ENCODE measurements around the gene FRMPD4.

The FRMPD4 gene

DNA sequence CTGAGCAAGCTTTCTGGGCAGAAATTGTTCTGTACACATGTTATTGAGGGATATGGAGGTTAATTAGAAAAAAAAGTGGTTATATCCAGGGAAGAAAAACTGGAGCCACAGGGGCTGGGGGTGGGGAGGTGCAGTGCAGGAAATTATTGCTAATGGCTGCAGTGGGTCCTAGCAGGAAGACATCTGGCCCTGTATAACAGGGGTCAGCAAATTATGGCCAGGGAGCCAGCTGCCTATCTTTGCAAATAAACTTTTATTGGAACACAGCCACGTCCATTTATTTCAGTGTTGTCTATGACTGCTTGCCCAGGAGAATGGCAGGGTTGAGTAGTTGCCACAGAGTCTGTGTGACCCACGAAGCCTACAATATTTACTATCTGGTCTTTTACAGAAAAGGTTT is 629.6 kb downstream of the FRMPD4 start:
- DNase-seq (ENCODE audit: extremely low spot score) = no peak
- no peak for TF ChIP-seq BHLHE40 (IDR thresholded peaks at IDR 0.05; ENCODE audit: borderline replicate concordance)
- TF ChIP-seq FOXK2 (IDR thresholded peaks at IDR 0.05) = no peak
- no peak for TF ChIP-seq HDGF (IDR thresholded peaks at IDR 0.05; ENCODE audit: borderline replicate concordance)
- no peak for TF ChIP-seq TARDBP (IDR thresholded peaks at IDR 0.05)
- TF ChIP-seq FOXM1 (IDR thresholded peaks at IDR 0.05; ENCODE audit: borderline replicate concordance) = no peak
- TF ChIP-seq L3MBTL2 (conservative IDR thresholded peaks at IDR 0.05) = no peak
- no peak for TF ChIP-seq CTBP1 (IDR thresholded peaks at IDR 0.05; ENCODE audit: borderline replicate concordance)
- TF ChIP-seq, protein P1, sequence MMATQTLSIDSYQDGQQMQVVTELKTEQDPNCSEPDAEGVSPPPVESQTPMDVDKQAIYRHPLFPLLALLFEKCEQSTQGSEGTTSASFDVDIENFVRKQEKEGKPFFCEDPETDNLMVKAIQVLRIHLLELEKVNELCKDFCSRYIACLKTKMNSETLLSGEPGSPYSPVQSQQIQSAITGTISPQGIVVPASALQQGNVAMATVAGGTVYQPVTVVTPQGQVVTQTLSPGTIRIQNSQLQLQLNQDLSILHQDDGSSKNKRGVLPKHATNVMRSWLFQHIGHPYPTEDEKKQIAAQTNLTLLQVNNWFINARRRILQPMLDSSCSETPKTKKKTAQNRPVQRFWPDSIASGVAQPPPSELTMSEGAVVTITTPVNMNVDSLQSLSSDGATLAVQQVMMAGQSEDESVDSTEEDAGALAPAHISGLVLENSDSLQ (IDR thresholded peaks at IDR 0.05) = no peak
- no peak for TF ChIP-seq NFRKB (IDR thresholded peaks at IDR 0.05)
- no peak for TF ChIP-seq SP1 (IDR thresholded peaks at IDR 0.05)
- no peak for TF ChIP-seq SUZ12 (IDR thresholded peaks at IDR 0.05)
- no peak for TF ChIP-seq ARNT (IDR thresholded peaks at IDR 0.05)
- no peak for TF ChIP-seq LEF1 (IDR thresholded peaks at IDR 0.05; ENCODE audit: borderline replicate concordance)
- TF ChIP-seq FOXA1 (IDR thresholded peaks at IDR 0.05) = no peak
- no peak for TF ChIP-seq ZNF384 (IDR thresholded peaks at IDR 0.05)
- TF ChIP-seq ELF4 (IDR thresholded peaks at IDR 0.05) = no peak
- ChIA-PET CTCF (interaction anchor here (0.7 kb wide), 1 partner anchor 345 kb away, joined by 3 read pairs; no protein-coding TSS in a partner anchor), POLR2A (no interaction called here)

- no peak for DNase-seq (ENCODE audit: extremely low spot score)
- CTCF ChIA-PET = interaction anchor here (0.7 kb wide), 1 partner anchor 345 kb away, joined by 3 read pairs; no protein-coding TSS in a partner anchor
- TF ChIP-seq FOXK2 (IDR thresholded peaks at IDR 0.05) (no peak), L3MBTL2 (conservative IDR thresholded peaks at IDR 0.05) (no peak), TARDBP (IDR thresholded peaks at IDR 0.05) (no peak), FOXA1 (IDR thresholded peaks at IDR 0.05) (no peak), ARNT (IDR thresholded peaks at IDR 0.05) (no peak), BHLHE40 (IDR thresholded peaks at IDR 0.05; ENCODE audit: borderline replicate concordance) (no peak), CTBP1 (IDR thresholded peaks at IDR 0.05; ENCODE audit: borderline replicate concordance) (no peak), SUZ12 (IDR thresholded peaks at IDR 0.05) (no peak), LEF1 (IDR thresholded peaks at IDR 0.05; ENCODE audit: borderline replicate concordance) (no peak)
- TF ChIP-seq, protein P1 (IDR thresholded peaks at IDR 0.05) = no peak
- POLR2A ChIA-PET = no interaction called here
These were observed 630.2 kb downstream of the FRMPD4 start for GRCh38 chrX:12768491-12768890.

GRCh38 chrX:12770440-12770839 is 632.2 kb downstream of the FRMPD4 start:
- peak; percentile 17 for DNase-seq (ENCODE audit: extremely low spot score)

DNA sequence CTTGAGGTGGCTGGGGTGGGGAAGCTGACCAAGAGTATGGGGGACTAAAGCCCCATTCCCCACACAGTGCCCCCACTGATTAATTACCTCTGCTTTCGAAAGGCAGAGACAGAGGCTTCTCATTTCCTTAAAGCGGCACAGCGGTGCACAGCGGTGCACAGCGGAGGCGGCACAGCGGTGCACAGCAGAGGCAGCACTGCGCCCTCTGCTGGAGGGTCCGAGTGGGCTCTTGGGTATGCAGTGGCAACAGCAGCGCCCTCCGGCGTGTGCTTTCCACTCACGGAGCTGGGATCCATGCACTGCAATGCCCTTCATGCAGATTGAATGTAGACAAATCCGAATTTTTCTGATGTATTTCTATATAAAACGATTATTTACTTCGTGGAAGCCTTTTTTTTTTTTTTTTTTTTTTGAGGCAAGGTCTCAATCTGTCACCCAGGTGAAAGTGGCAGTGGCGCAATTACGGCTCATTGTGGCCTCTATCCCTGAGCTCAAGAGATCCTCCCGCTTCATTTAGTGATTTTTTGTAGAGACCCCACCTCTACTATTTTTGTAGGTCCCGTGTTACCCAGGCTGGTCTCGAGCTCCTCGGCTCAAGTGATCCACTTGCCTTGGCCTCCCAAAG is 633.3 kb downstream of the FRMPD4 start:
- no peak for TF ChIP-seq NFRKB (IDR thresholded peaks at IDR 0.05)
- TF ChIP-seq SP1 (IDR thresholded peaks at IDR 0.05) = no peak
- TF ChIP-seq BHLHE40 (IDR thresholded peaks at IDR 0.05; ENCODE audit: borderline replicate concordance) = no peak
- no peak for TF ChIP-seq HDGF (IDR thresholded peaks at IDR 0.05; ENCODE audit: borderline replicate concordance)
- TF ChIP-seq SUZ12 (IDR thresholded peaks at IDR 0.05) = no peak
- no peak for TF ChIP-seq FOXA1 (IDR thresholded peaks at IDR 0.05)
- TF ChIP-seq, protein P1 (IDR thresholded peaks at IDR 0.05) = no peak
- no peak for TF ChIP-seq ZNF384 (IDR thresholded peaks at IDR 0.05)
- no peak for TF ChIP-seq LEF1 (IDR thresholded peaks at IDR 0.05; ENCODE audit: borderline replicate concordance)
- no peak for TF ChIP-seq FOXM1 (IDR thresholded peaks at IDR 0.05; ENCODE audit: borderline replicate concordance)
- no peak for TF ChIP-seq CTBP1 (IDR thresholded peaks at IDR 0.05; ENCODE audit: borderline replicate concordance)
- TF ChIP-seq L3MBTL2 (conservative IDR thresholded peaks at IDR 0.05) = no peak
- TF ChIP-seq ELF4 (IDR thresholded peaks at IDR 0.05) = no peak
- CTCF ChIA-PET = interaction anchor here (0.6 to 1.6 kb wide), 14 partner anchors 9 to 176 kb away, joined by 3 to 11 read pairs (median 3); partner anchors contain the start of gene PRPS2
- POLR2A ChIA-PET = no interaction called here
- DNase-seq (ENCODE audit: extremely low spot score) = peak; percentile 77

More at GRCh38 chrX:12770440-12770839, 632.2 kb downstream of the FRMPD4 start:
- POLR2A ChIA-PET = no interaction called here
- CTCF ChIA-PET = interaction anchor here (0.6 to 1.6 kb wide), 6 partner anchors 9 to 194 kb away, joined by 3 to 7 read pairs (median 4); partner anchors contain the start of gene PRPS2
- TF ChIP-seq BHLHE40 (IDR thresholded peaks at IDR 0.05; ENCODE audit: borderline replicate concordance) = no peak

Measured in HEK293T (cell line).